Neural progenitor cell (in vitro differentiated cells): ENCODE measurements around the gene CFAP20. TPM values are rescaled to one million over a fixed set of nuclear protein-coding genes. Genes with fewer than 3 reads are reported as not detected.

Experiments used
- DNase-seq: peaks from one replicate; pipeline ENCODE4 v3.0.0-alpha.2; 2016; ENCODE audit warnings: low spot score
- H2AFZ ChIP-seq: fragments of 200-600 bp; sonication (generic); replicated peaks from 2 replicates; pipeline ENCODE4 v1.6.1; 2016; ENCODE audit warnings: antibody characterized with exemption
- H3F3A ChIP-seq: fragments of 200-600 bp; sonication (generic); 2 replicates; pipeline ENCODE4 v1.6.1; 2016; ENCODE audit warnings: antibody characterized with exemption, low read depth
- H3K27ac ChIP-seq: fragments of 200-600 bp; sonication (generic); 2 replicates; pipeline ENCODE4 v1.5.1; 2016; ENCODE audit warnings: mild to moderate bottlenecking
- H3K27me3 ChIP-seq: fragments of 200-600 bp; sonication (generic); 2 replicates; pipeline ENCODE4 v1.6.1; 2016; ENCODE audit warnings: mild to moderate bottlenecking, moderate library complexity
- H3K36me3 ChIP-seq: fragments of 200-600 bp; sonication (generic); 2 replicates; pipeline ENCODE4 v1.5.1; 2016
- H3K4me1 ChIP-seq: fragments of 200-600 bp; sonication (generic); 2 replicates; pipeline ENCODE4 v1.6.1; 2016; ENCODE audit warnings: mixed run types
- H3K4me2 ChIP-seq: fragments of 200-600 bp; sonication (generic); 2 replicates; pipeline ENCODE4 v1.6.1; 2016
- H3K4me3 ChIP-seq: fragments of 200-600 bp; sonication (generic); 2 replicates; pipeline ENCODE4 v1.5.1; 2016
- H3K79me2 ChIP-seq: fragments of 200-600 bp; sonication (generic); 2 replicates; pipeline ENCODE4 v1.6.1; 2016; ENCODE audit warnings: low read depth
- H3K9ac ChIP-seq: fragments of 200-600 bp; sonication (generic); 2 replicates; pipeline ENCODE4 v1.6.1; 2016
- H3K9me3 ChIP-seq: fragments of 200-600 bp; sonication (generic); 2 replicates; pipeline ENCODE4 v1.5.1; 2016; ENCODE audit warnings: low read depth
- H4K20me1 ChIP-seq: fragments of 200-600 bp; sonication (generic); 2 replicates; pipeline ENCODE4 v1.6.1; 2016; ENCODE audit warnings: low read depth
- H3K27ac Mint-ChIP-seq: 3 replicates; pipeline ENCODE4 v1.8.0; 2021; ENCODE audit warnings: mixed read lengths
- H3K27me3 Mint-ChIP-seq: 2 replicates; pipeline ENCODE4 v1.8.0; 2022; ENCODE audit warnings: low read depth, mild to moderate bottlenecking, inconsistent platforms, moderate library complexity, mixed read lengths; ENCODE audit not compliant: insufficient read depth
- H3K36me3 Mint-ChIP-seq: 3 replicates; pipeline ENCODE4 v1.8.0; 2021; ENCODE audit warnings: mixed read lengths
- H3K4me1 Mint-ChIP-seq: 3 replicates; pipeline ENCODE4 v1.8.0; 2021; ENCODE audit warnings: mixed read lengths
- H3K4me3 Mint-ChIP-seq: 3 replicates; pipeline ENCODE4 v1.8.0; 2021; ENCODE audit warnings: mild to moderate bottlenecking, moderate library complexity, mixed read lengths
- H3K9me3 Mint-ChIP-seq: 3 replicates; pipeline ENCODE4 v1.8.0; 2020; ENCODE audit warnings: mixed read lengths
- CTCF ChIP-seq: fragments of 200-600 bp; sonication (generic); IDR thresholded peaks from 2 replicates; pipeline ENCODE4 v1.5.1; 2017; ENCODE audit warnings: antibody characterized with exemption, mild to moderate bottlenecking
- EZH2 ChIP-seq: fragments of 200-600 bp; sonication (generic); IDR thresholded peaks from 2 replicates; pipeline ENCODE4 v1.6.1; 2017; ENCODE audit warnings: antibody characterized with exemption, mild to moderate bottlenecking, moderate library complexity
- EZH2phosphoT487 ChIP-seq: fragments of 200-600 bp; sonication (generic); IDR thresholded peaks from 2 replicates; pipeline ENCODE4 v1.6.1; 2017; ENCODE audit warnings: antibody characterized with exemption
- total RNA-seq: library from RNA; depleted of rRNA; stranded (reverse); fragments of >200 nt; gene quantifications from 2 replicates; pipeline ENCODE4 v1.2.3, GENCODE V29; 2015; ENCODE audit warnings: low replicate concordance

The CFAP20 gene
- total RNA-seq, 1 donor from 2014 or later: 93.8 TPM

- Mint-ChIP-seq H3K27me3 (peaks cover 7% of the 10 kb centered on the region), H3K9me3 (no peaks in the 10 kb centered on the region), H3K4me1 (peaks cover 40% of the 10 kb centered on the region), H3K4me3 (no peak overlapping the region), H3K36me3 (peaks cover 4% of the 10 kb centered on the region), H3K27ac (peak overlapping the region; percentile 36)
- H4K20me1 ChIP-seq: peaks cover 15% of the 10 kb centered on the region
- no peaks in the 10 kb centered on the region for H3K36me3 ChIP-seq
- no peak overlapping the region for H3K9ac ChIP-seq
- H3K4me3 ChIP-seq: no peak overlapping the region
- H3K4me2 ChIP-seq: no peak overlapping the region
- H3F3A ChIP-seq: peaks cover 13% of the 10 kb centered on the region
- H3K27ac ChIP-seq: no peak overlapping the region
- H3K79me2 ChIP-seq: no peaks in the 10 kb centered on the region
- DNase-seq: no peak
- TF ChIP-seq EZH2 (no peak), CTCF (no peak), EZH2phosphoT487 (no peak)
- peaks cover 9% of the 10 kb centered on the region for H3K4me1 ChIP-seq
- no peaks in the 10 kb centered on the region for H3K27me3 ChIP-seq
- no peak overlapping the region for H2AFZ ChIP-seq
- H3K9me3 ChIP-seq: no peaks in the 10 kb centered on the region
Measured at GRCh38 chr16:58107709-58108108, 21.5 kb downstream of the CFAP20 start.

- no peaks in the 10 kb centered on the region for H3K9me3 ChIP-seq
- no peak overlapping the region for H3K9ac ChIP-seq
- no peak overlapping the region for H3K4me3 ChIP-seq
- H3K36me3 ChIP-seq: no peaks in the 10 kb centered on the region
- no peaks in the 10 kb centered on the region for H3K27me3 ChIP-seq
- no peaks in the 10 kb centered on the region for H3K79me2 ChIP-seq
- peaks cover 11% of the 10 kb centered on the region for H3F3A ChIP-seq
- Mint-ChIP-seq H3K27me3 (peaks cover 7% of the 10 kb centered on the region), H3K27ac (peak overlapping the region; percentile 36), H3K36me3 (peaks cover 3% of the 10 kb centered on the region), H3K4me1 (peaks cover 42% of the 10 kb centered on the region), H3K4me3 (no peak overlapping the region), H3K9me3 (no peaks in the 10 kb centered on the region)
- no peak overlapping the region for H2AFZ ChIP-seq
- peaks cover 15% of the 10 kb centered on the region for H4K20me1 ChIP-seq
- no peak for DNase-seq
- H3K27ac ChIP-seq: no peak overlapping the region
- no peak overlapping the region for H3K4me2 ChIP-seq
- TF ChIP-seq EZH2phosphoT487 (no peak), EZH2 (no peak), CTCF (no peak)
- H3K4me1 ChIP-seq: peaks cover 9% of the 10 kb centered on the region
Measured at GRCh38 chr16:58107228-58107627, 22.0 kb downstream of the CFAP20 start.

GRCh38 chr16:58105631-58106030, 23.6 kb downstream of the CFAP20 start:
- no peaks in the 10 kb centered on the region for H3K36me3 Mint-ChIP-seq
- Histone ChIP-seq H2AFZ (peak overlapping the region; percentile 29), H3K27ac (no peak overlapping the region), H3K4me3 (no peak overlapping the region), H3K79me2 (no peaks in the 10 kb centered on the region), H3K9ac (no peak overlapping the region), H3K4me2 (no peak overlapping the region), H3K27me3 (no peaks in the 10 kb centered on the region), H3K36me3 (no peaks in the 10 kb centered on the region), H3K9me3 (no peaks in the 10 kb centered on the region), H3K4me1 (peaks cover 5% of the 10 kb centered on the region), H4K20me1 (peaks cover 5% of the 10 kb centered on the region), H3F3A (peaks cover 2% of the 10 kb centered on the region)
- TF ChIP-seq CTCF: no peak
- no peak for TF ChIP-seq EZH2
- TF ChIP-seq EZH2phosphoT487: no peak
- peaks cover 36% of the 10 kb centered on the region for H3K4me1 Mint-ChIP-seq
- H3K4me3 Mint-ChIP-seq: no peak overlapping the region
- H3K9me3 Mint-ChIP-seq: no peaks in the 10 kb centered on the region
- H3K27me3 Mint-ChIP-seq: peaks cover 3% of the 10 kb centered on the region
- no peak overlapping the region for H3K27ac Mint-ChIP-seq
- DNase-seq: no peak
